ENCODE data around the gene PACSIN2. TPM values are rescaled to one million over a fixed set of nuclear protein-coding genes. Genes with fewer than 3 reads are reported as not detected.

PACSIN2 gene
- total and polyA plus RNA-seq, 2 experiments from 2014 or later = 23.5 to 57.3 TPM

GRCh38 chr22:42862045-42862734 is 152.8 kb downstream of the PACSIN2 start:
- ATAC-seq = no peak

GRCh38 chr22:42860968-42861367 is 154.0 kb downstream of the PACSIN2 start:
- H3K27me3 ChIP-seq (ENCODE audit: insufficient read depth) = peaks cover 21% of the 10 kb centered on the region
- H3K27ac Mint-ChIP-seq = no peak overlapping the region
- TF ChIP-seq EZH2 (IDR thresholded peaks at IDR 0.05; ENCODE audit: low read depth, unreplicated experiment) (no peak), POLR2AphosphoS5 (IDR thresholded peaks at IDR 0.05; ENCODE audit: low read depth) (no peak), STAT1 (IDR thresholded peaks at IDR 0.05; ENCODE audit: unreplicated experiment) (no peak), ZNF114 (CRISPR knock-in tag; IDR thresholded peaks at IDR 0.05) (no peak), CREB1 (CRISPR knock-in tag; IDR thresholded peaks at IDR 0.05; ENCODE audit: low read depth) (no peak), NANOG (IDR thresholded peaks at IDR 0.05; ENCODE audit: borderline replicate concordance) (no peak)
- TF ChIP-seq, protein P1, sequence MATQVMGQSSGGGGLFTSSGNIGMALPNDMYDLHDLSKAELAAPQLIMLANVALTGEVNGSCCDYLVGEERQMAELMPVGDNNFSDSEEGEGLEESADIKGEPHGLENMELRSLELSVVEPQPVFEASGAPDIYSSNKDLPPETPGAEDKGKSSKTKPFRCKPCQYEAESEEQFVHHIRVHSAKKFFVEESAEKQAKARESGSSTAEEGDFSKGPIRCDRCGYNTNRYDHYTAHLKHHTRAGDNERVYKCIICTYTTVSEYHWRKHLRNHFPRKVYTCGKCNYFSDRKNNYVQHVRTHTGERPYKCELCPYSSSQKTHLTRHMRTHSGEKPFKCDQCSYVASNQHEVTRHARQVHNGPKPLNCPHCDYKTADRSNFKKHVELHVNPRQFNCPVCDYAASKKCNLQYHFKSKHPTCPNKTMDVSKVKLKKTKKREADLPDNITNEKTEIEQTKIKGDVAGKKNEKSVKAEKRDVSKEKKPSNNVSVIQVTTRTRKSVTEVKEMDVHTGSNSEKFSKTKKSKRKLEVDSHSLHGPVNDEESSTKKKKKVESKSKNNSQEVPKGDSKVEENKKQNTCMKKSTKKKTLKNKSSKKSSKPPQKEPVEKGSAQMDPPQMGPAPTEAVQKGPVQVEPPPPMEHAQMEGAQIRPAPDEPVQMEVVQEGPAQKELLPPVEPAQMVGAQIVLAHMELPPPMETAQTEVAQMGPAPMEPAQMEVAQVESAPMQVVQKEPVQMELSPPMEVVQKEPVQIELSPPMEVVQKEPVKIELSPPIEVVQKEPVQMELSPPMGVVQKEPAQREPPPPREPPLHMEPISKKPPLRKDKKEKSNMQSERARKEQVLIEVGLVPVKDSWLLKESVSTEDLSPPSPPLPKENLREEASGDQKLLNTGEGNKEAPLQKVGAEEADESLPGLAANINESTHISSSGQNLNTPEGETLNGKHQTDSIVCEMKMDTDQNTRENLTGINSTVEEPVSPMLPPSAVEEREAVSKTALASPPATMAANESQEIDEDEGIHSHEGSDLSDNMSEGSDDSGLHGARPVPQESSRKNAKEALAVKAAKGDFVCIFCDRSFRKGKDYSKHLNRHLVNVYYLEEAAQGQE (IDR thresholded peaks at IDR 0.05; ENCODE audit: unreplicated experiment) = no peak
- TF ChIP-seq, protein P2, sequence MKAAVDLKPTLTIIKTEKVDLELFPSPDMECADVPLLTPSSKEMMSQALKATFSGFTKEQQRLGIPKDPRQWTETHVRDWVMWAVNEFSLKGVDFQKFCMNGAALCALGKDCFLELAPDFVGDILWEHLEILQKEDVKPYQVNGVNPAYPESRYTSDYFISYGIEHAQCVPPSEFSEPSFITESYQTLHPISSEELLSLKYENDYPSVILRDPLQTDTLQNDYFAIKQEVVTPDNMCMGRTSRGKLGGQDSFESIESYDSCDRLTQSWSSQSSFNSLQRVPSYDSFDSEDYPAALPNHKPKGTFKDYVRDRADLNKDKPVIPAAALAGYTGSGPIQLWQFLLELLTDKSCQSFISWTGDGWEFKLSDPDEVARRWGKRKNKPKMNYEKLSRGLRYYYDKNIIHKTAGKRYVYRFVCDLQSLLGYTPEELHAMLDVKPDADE (IDR thresholded peaks at IDR 0.05) = no peak

More at GRCh38 chr22:42862045-42862734, 152.8 kb downstream of the PACSIN2 start:
- Histone ChIP-seq H3K36me3 (ENCODE audit: insufficient read depth) (no peaks in the 10 kb centered on the region), H3K4me1 (ENCODE audit: insufficient read depth) (no peaks in the 10 kb centered on the region), H3K79me2 (replicated peaks; ENCODE audit: insufficient read depth) (no peaks in the 10 kb centered on the region), H4K20me1 (replicated peaks; ENCODE audit: insufficient read depth) (no peaks in the 10 kb centered on the region), H2AFZ (no peak overlapping the region), H3K27me3 (ENCODE audit: insufficient read depth) (peaks cover 19% of the 10 kb centered on the region), H3K4me2 (no peak overlapping the region), H3K4me3 (no peak overlapping the region), H3K9me2 (ENCODE audit: insufficient read depth) (no peaks in the 10 kb centered on the region), H3K27ac (ENCODE audit: low read depth) (no peak overlapping the region), H3F3A (replicated peaks; ENCODE audit: low read depth) (no peaks in the 10 kb centered on the region)
- Mint-ChIP-seq H3K4me3 (no peak overlapping the region), H3K36me3 (ENCODE audit: low read depth) (no peaks in the 10 kb centered on the region), H3K27ac (no peak overlapping the region), H3K27me3 (ENCODE audit: insufficient read depth, low read depth, poor library complexity) (peaks cover 30% of the 10 kb centered on the region), H3K9me3 (peaks cover 5% of the 10 kb centered on the region; the same call in 2 of the 3 replicates), H3K4me1 (no peaks in the 10 kb centered on the region)
- TF ChIP-seq EZH2phosphoT487 (IDR thresholded peaks at IDR 0.05; ENCODE audit: unreplicated experiment) (no peak), ZNF331 (CRISPR knock-in tag; IDR thresholded peaks at IDR 0.05; ENCODE audit: low read depth) (no peak), STAT1 (IDR thresholded peaks at IDR 0.05; ENCODE audit: unreplicated experiment) (no peak), EZH2 (IDR thresholded peaks at IDR 0.05; ENCODE audit: low read depth, unreplicated experiment) (no peak)
- TF ChIP-seq, protein P1 (IDR thresholded peaks at IDR 0.05; ENCODE audit: unreplicated experiment) = no peak
- TF ChIP-seq, protein P3, sequence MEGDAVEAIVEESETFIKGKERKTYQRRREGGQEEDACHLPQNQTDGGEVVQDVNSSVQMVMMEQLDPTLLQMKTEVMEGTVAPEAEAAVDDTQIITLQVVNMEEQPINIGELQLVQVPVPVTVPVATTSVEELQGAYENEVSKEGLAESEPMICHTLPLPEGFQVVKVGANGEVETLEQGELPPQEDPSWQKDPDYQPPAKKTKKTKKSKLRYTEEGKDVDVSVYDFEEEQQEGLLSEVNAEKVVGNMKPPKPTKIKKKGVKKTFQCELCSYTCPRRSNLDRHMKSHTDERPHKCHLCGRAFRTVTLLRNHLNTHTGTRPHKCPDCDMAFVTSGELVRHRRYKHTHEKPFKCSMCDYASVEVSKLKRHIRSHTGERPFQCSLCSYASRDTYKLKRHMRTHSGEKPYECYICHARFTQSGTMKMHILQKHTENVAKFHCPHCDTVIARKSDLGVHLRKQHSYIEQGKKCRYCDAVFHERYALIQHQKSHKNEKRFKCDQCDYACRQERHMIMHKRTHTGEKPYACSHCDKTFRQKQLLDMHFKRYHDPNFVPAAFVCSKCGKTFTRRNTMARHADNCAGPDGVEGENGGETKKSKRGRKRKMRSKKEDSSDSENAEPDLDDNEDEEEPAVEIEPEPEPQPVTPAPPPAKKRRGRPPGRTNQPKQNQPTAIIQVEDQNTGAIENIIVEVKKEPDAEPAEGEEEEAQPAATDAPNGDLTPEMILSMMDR (conservative IDR thresholded peaks at IDR 0.05; ENCODE audit: low read depth in 2 of 2) = no peak
- no peak for DNase-seq (ENCODE audit: low spot score)

More at GRCh38 chr22:42860968-42861367, 154.0 kb downstream of the PACSIN2 start:
- no peaks in the 10 kb centered on the region; the same call in 1 of the 2 replicates for H3F3A ChIP-seq (replicated peaks; ENCODE audit: low read depth)
- no peak for DNase-seq (ENCODE audit: low spot score)
- H3K4me1 ChIP-seq (ENCODE audit: insufficient read depth) = no peaks in the 10 kb centered on the region; the same call in 1 of the 2 replicates
- no peak overlapping the region for H3K4me2 ChIP-seq
- H2AFZ ChIP-seq = no peak overlapping the region
- no peak overlapping the region for H3K4me3 ChIP-seq
- Mint-ChIP-seq H3K4me1 (peaks cover 3% of the 10 kb centered on the region; the same call in 1 of the 3 replicates), H3K9me3 (peaks cover 5% of the 10 kb centered on the region; the same call in 2 of the 3 replicates), H3K27me3 (ENCODE audit: insufficient read depth, low read depth, poor library complexity) (peaks cover 22% of the 10 kb centered on the region), H3K36me3 (ENCODE audit: low read depth) (no peaks in the 10 kb centered on the region), H3K4me3 (no peak overlapping the region)
- no peaks in the 10 kb centered on the region for H4K20me1 ChIP-seq (replicated peaks; ENCODE audit: insufficient read depth)
- H3K79me2 ChIP-seq (replicated peaks; ENCODE audit: insufficient read depth) = no peaks in the 10 kb centered on the region
- H3K36me3 ChIP-seq (ENCODE audit: insufficient read depth) = no peaks in the 10 kb centered on the region
- no peak for ATAC-seq
- no peak overlapping the region for H3K27ac ChIP-seq (ENCODE audit: low read depth)
- H3K9me2 ChIP-seq (ENCODE audit: insufficient read depth) = no peaks in the 10 kb centered on the region

All from GM23338 (cell line).